HCT116 (cell line): ENCODE measurements around the gene SRPK3.

ENCODE experiments used
- ELF1 ChIP-seq: IDR thresholded peaks from 2 replicates; pipeline ENCODE4 v1.6.1; 2012; ENCODE audit warnings: low read depth, borderline replicate concordance
- TF ChIP-seq, protein P1 (sequence below), 3 experiments: fragments of 200-600 bp in 1 of 3; sonication (generic) in 1 of 3; IDR thresholded peaks in 2 of 3; conservative IDR thresholded peaks in 1 of 3; 2 replicates each; pipeline ENCODE4 v1.5.1; 2012 to 2017; ENCODE audit warnings: low read depth in 2 of 3, low read length in 2 of 3, antibody characterized with exemption in 1 of 3, borderline replicate concordance in 1 of 3, control low read depth in 1 of 3, mild to moderate bottlenecking in 1 of 3, mixed read lengths in 1 of 3, mixed run types in 1 of 3, moderate library complexity in 1 of 3; ENCODE audit not compliant: insufficient read depth in 1 of 3

GRCh38 chrX:153770601-153771414 lies 10.0 kb upstream of the SRPK3 start:
- no peak for TF ChIP-seq ELF1
- TF ChIP-seq, protein P1, sequence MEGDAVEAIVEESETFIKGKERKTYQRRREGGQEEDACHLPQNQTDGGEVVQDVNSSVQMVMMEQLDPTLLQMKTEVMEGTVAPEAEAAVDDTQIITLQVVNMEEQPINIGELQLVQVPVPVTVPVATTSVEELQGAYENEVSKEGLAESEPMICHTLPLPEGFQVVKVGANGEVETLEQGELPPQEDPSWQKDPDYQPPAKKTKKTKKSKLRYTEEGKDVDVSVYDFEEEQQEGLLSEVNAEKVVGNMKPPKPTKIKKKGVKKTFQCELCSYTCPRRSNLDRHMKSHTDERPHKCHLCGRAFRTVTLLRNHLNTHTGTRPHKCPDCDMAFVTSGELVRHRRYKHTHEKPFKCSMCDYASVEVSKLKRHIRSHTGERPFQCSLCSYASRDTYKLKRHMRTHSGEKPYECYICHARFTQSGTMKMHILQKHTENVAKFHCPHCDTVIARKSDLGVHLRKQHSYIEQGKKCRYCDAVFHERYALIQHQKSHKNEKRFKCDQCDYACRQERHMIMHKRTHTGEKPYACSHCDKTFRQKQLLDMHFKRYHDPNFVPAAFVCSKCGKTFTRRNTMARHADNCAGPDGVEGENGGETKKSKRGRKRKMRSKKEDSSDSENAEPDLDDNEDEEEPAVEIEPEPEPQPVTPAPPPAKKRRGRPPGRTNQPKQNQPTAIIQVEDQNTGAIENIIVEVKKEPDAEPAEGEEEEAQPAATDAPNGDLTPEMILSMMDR (IDR thresholded peaks at IDR 0.05 in 2 of 3, conservative IDR thresholded peaks at IDR 0.05 in 1 of 3; ENCODE audit: borderline replicate concordance in 1 of 3, insufficient read depth in 1 of 3, low read depth in 2 of 3, low read length in 2 of 3): no peak
